K562 (cell line): ENCODE data around the gene KCNN4. TPM values are rescaled to one million over a fixed set of nuclear protein-coding genes. Genes with fewer than 3 reads are reported as not detected.

Experiments
- BHLHE40 ChIP-seq: IDR thresholded peaks from 2 replicates; pipeline ENCODE4 v1.6.1; 2011; ENCODE audit warnings: low read length, improper control_type of control experiment
- CEBPB ChIP-seq: fragments of 450-650 bp; IDR thresholded peaks from 2 replicates; pipeline ENCODE4 v1.6.1; 2016; ENCODE audit warnings: missing genetic modification characterization, missing compliant biosample characterization
- E4F1 ChIP-seq: fragments of 250-450 bp; sonication (Bioruptor Pico); IDR thresholded peaks from 2 replicates; pipeline ENCODE4 v1.5.0; 2021; ENCODE audit warnings: mild to moderate bottlenecking, borderline replicate concordance
- ETS2 ChIP-seq: IDR thresholded peaks from 2 replicates; pipeline ENCODE4 v1.6.1; 2016; ENCODE audit warnings: borderline replicate concordance, missing genetic modification characterization, mild to moderate bottlenecking, moderate library complexity, missing compliant biosample characterization; ENCODE audit not compliant: poor library complexity, severe bottlenecking
- FOXA1 ChIP-seq: fragments of 450-650 bp; IDR thresholded peaks from 2 replicates; pipeline ENCODE4 v1.6.1; 2016; ENCODE audit warnings: mild to moderate bottlenecking, borderline replicate concordance
- FOXP1 ChIP-seq: sonication (generic); formaldehyde crosslinking; IDR thresholded peaks from 2 replicates; pipeline ENCODE4 v1.8.0; 2022; ENCODE audit warnings: mild to moderate bottlenecking, missing genetic modification reagents
- HDAC3 ChIP-seq: fragments of 450-650 bp; IDR thresholded peaks from 2 replicates; pipeline ENCODE4 v1.6.1; 2018; ENCODE audit warnings: borderline replicate concordance, mild to moderate bottlenecking, moderate library complexity; ENCODE audit not compliant: partially characterized antibody
- MLLT1 ChIP-seq, 2 experiments: fragments of 450-650 bp; IDR thresholded peaks; 2 replicates each; pipeline ENCODE4 v1.6.1; 2016
- NFE2 ChIP-seq: IDR thresholded peaks from 2 replicates; pipeline ENCODE4 v1.6.1; 2014; ENCODE audit warnings: antibody characterized with exemption, low read depth
- NR1H2 ChIP-seq: sonication (generic); formaldehyde crosslinking; IDR thresholded peaks from 2 replicates; pipeline ENCODE4 v1.4.0; 2020; ENCODE audit warnings: mild to moderate bottlenecking, missing genetic modification reagents
- PHF21A ChIP-seq: fragments of 450-650 bp; IDR thresholded peaks from 2 replicates; pipeline ENCODE4 v1.6.1; 2017; ENCODE audit warnings: low read depth, borderline replicate concordance
- SMAD4 ChIP-seq: fragments of 250-450 bp; sonication (Bioruptor Pico); conservative IDR thresholded peaks from 2 replicates; pipeline ENCODE4 v1.8.0; 2021; ENCODE audit warnings: inconsistent platforms, mild to moderate bottlenecking, moderate library complexity
- SNRNP70 ChIP-seq: fragments of 200-400 bp; formaldehyde crosslinking; optimal IDR thresholded peaks from 2 replicates; pipeline ENCODE3; 2017; ENCODE audit warnings: low read depth, low read length
- TRIM25 ChIP-seq: fragments of 450-650 bp; IDR thresholded peaks from 2 replicates; pipeline ENCODE4 v1.7.0; 2016; ENCODE audit warnings: borderline replicate concordance
- U2AF2 ChIP-seq: fragments of 200-400 bp; formaldehyde crosslinking; optimal IDR thresholded peaks from 2 replicates; pipeline ENCODE3; 2017; ENCODE audit warnings: low read depth, mild to moderate bottlenecking, low read length
- ZNF212 ChIP-seq: fragments of 450-650 bp; formaldehyde crosslinking; IDR thresholded peaks from 2 replicates; pipeline ENCODE4 v1.4.0; 2020; ENCODE audit warnings: mild to moderate bottlenecking
- ZNF583 ChIP-seq: fragments of 250-450 bp; sonication (Bioruptor Pico); IDR thresholded peaks from 2 replicates; pipeline ENCODE4 v1.4.0; 2020
- ZNF592 ChIP-seq: fragments of 450-650 bp; IDR thresholded peaks from 2 replicates; pipeline ENCODE4 v1.6.1; 2017; ENCODE audit warnings: antibody characterized with exemption, mild to moderate bottlenecking
- polyA plus RNA-seq, 8 experiments: library from polyadenylated mRNA; depleted of rRNA in 4 of 8; stranded (reverse) in 5 of 8; unstranded in 3 of 8; fragments of >200 nt; fragmentation: Nextera tagmentation in 2 of 8; fragmentation: Illumina TruSeq in 1 of 8; extraction: Ambion mirVana in 2 of 8; extraction: Trizol in 1 of 8; gene quantifications; 2 replicates each; pipeline versions ENCODE4 v1.2.1 to v1.2.3, GENCODE V29; 2011 to 2014; ENCODE audit warnings: inconsistent platforms in 1 of 8, missing spikeins in 1 of 8
- total RNA-seq, 7 experiments: library from RNA; depleted of rRNA in 6 of 7; stranded (reverse); fragments of >200 nt in 6 of 7; fragmentation: Illumina TruSeq in 2 of 7; extraction: Trizol in 2 of 7; gene quantifications; 2 replicates each; pipeline versions ENCODE4 v1.2.1 to v1.2.3, GENCODE V29; 2011 to 2021; ENCODE audit warnings: low replicate concordance in 1 of 7

Gene KCNN4
- total and polyA plus RNA-seq, 9 of the 15 experiments (the other 6 are each of a cell fraction or from before 2014, with no cell fraction given): 0.53 to 37.7 (median 25.9) TPM

- no peak for TF ChIP-seq TRIM25
- TF ChIP-seq ETS2 (tag): no peak
- no peak; the same call in 1 of the 2 replicates for TF ChIP-seq NR1H2
- TF ChIP-seq ZNF212 (CRISPR knock-in tag): no peak
- TF ChIP-seq HDAC3: no peak
- no peak for TF ChIP-seq U2AF2
- no peak for TF ChIP-seq E4F1
- TF ChIP-seq SMAD4 (CRISPR knock-in tag): peak; percentile 36
- no peak for TF ChIP-seq SNRNP70
- TF ChIP-seq BHLHE40: peak; percentile 91
- TF ChIP-seq NFE2: peak; percentile 24; the same call in 1 of the 2 replicates
- no peak for TF ChIP-seq FOXP1
- no peak for TF ChIP-seq CEBPB (tag)
- no peak for TF ChIP-seq PHF21A
- TF ChIP-seq FOXA1: no peak
- TF ChIP-seq MLLT1 (IDR thresholded peaks at IDR 0.05): peak in 1 of 2 experiments; percentile 69; a peak in 1 of 4 replicates
- no peak for TF ChIP-seq ZNF592
- no peak for TF ChIP-seq ZNF583 (CRISPR knock-in tag)
These were observed 26.1 kb downstream of the KCNN4 start, which contains the start of gene SMG9 (continued) for GRCh38 chr19:43754503-43755255.
